H1 (cell line): ENCODE measurements around the gene DLGAP3. TPM values are rescaled to one million over a fixed set of nuclear protein-coding genes. Genes with fewer than 3 reads are reported as not detected.

Experiments used
- CHD7 ChIP-seq: fragments of 300-600 bp; sonication (generic); IDR thresholded peaks from 2 replicates; pipeline ENCODE4 v1.7.1; 2012; ENCODE audit warnings: low read length, moderate library complexity, mild to moderate bottlenecking, inconsistent platforms; ENCODE audit not compliant: insufficient replicate concordance
- EGR1 ChIP-seq: IDR thresholded peaks from 2 replicates; pipeline ENCODE4 v1.6.1; 2011; ENCODE audit warnings: low read depth, low read length, borderline replicate concordance
- SIRT6 ChIP-seq: IDR thresholded peaks from one replicate; pipeline ENCODE4 v1.7.1; 2012; ENCODE audit warnings: low read length, inconsistent platforms
- polyA plus RNA-seq, 7 experiments: library from polyadenylated mRNA; depleted of rRNA in 3 of 7; stranded (reverse) in 5 of 7; unstranded in 2 of 7; fragments of >200 nt in 5 of 7; fragments of 200-250 nt in 2 of 7; gene quantifications; 1 replicate in 5 of 7; 2 replicates in 1 of 7; 4 replicates in 1 of 7; pipeline versions ENCODE4 v1.2.1 to v1.2.3, GENCODE V29; 2011 to 2013; ENCODE audit warnings: missing spikeins in 2 of 7, mixed read lengths in 2 of 7
- total RNA-seq: library from RNA; stranded (reverse); fragmentation: NEBNext Ultra II Directional; extraction: Animal tissue kit (Norgen Biotek cat#: 25700); gene quantifications from 2 replicates; pipeline ENCODE4 v1.2.1, GENCODE V29; 2021

Gene DLGAP3
- total and polyA plus RNA-seq, 2 of the 8 experiments (the other 6 are each of a cell fraction or from before 2014, with no cell fraction given): 3.8 to 13.2 TPM

- TF ChIP-seq CHD7 (no peak), SIRT6 (no peak), EGR1 (no peak)
Observed at GRCh38 chr1:34973326-34973725, 43.9 kb upstream of the DLGAP3 start (continued).
